Trophoblast cell (in vitro differentiated cells and primary cell): ENCODE results near the gene MACROD2.
A peak's percentile ranks its signal among the peaks of the same experiment; 100 is the strongest.

ENCODE experiments used
- DNase-seq, 2 donors: peaks; one replicate each; pipeline ENCODE4 v3.0.0-alpha.2; 2016
- H2AFZ ChIP-seq: 2 replicates; pipeline ENCODE4 v1.6.1; 2013; ENCODE audit warnings: low read length, moderate library complexity, mild to moderate bottlenecking; ENCODE audit not compliant: insufficient read depth, poor library complexity
- H2AK5ac ChIP-seq: 2 replicates; pipeline ENCODE4 v1.6.1; 2013; ENCODE audit warnings: mild to moderate bottlenecking, low read length
- H2BK120ac ChIP-seq: 2 replicates; pipeline ENCODE4 v1.6.1; 2013; ENCODE audit warnings: low read length, mild to moderate bottlenecking, moderate library complexity; ENCODE audit not compliant: insufficient read depth, poor library complexity
- H2BK12ac ChIP-seq: 2 replicates; pipeline ENCODE4 v1.6.1; 2013; ENCODE audit warnings: mild to moderate bottlenecking, low read length, moderate library complexity
- H2BK5ac ChIP-seq: 2 replicates; pipeline ENCODE4 v1.6.1; 2013; ENCODE audit warnings: low read length, low read depth, moderate library complexity, mild to moderate bottlenecking; ENCODE audit not compliant: poor library complexity
- H3K14ac ChIP-seq: 2 replicates; pipeline ENCODE4 v1.6.1; 2013; ENCODE audit warnings: mild to moderate bottlenecking, low read length
- H3K18ac ChIP-seq: 2 replicates; pipeline ENCODE4 v1.6.1; 2013; ENCODE audit warnings: mild to moderate bottlenecking, low read length
- H3K23ac ChIP-seq: 2 replicates; pipeline ENCODE4 v1.6.1; 2013; ENCODE audit warnings: low read length
- H3K27ac ChIP-seq: 2 replicates; pipeline ENCODE4 v1.5.1; 2013; ENCODE audit warnings: low read depth, mild to moderate bottlenecking, inconsistent platforms, low read length, moderate library complexity
- H3K27me3 ChIP-seq: 2 replicates; pipeline ENCODE4 v1.6.1; 2013; ENCODE audit warnings: inconsistent platforms, mild to moderate bottlenecking, low read length, moderate library complexity; ENCODE audit not compliant: insufficient read depth
- H3K36me3 ChIP-seq, 2 experiments: 1 replicate in 1 of 2; 2 replicates in 1 of 2; pipeline ENCODE4 v1.6.1; 2013; ENCODE audit warnings: low read length in 2 of 2, mild to moderate bottlenecking in 2 of 2, moderate library complexity in 1 of 2; ENCODE audit not compliant: insufficient read depth in 2 of 2, control insufficient read depth in 1 of 2
- H3K4ac ChIP-seq: 2 replicates; pipeline ENCODE4 v1.6.1; 2013; ENCODE audit warnings: low read depth, mild to moderate bottlenecking, low read length, moderate library complexity
- H3K4me1 ChIP-seq, 2 experiments: 1 replicate in 1 of 2; 2 replicates in 1 of 2; pipeline ENCODE4 v1.6.1; 2013; ENCODE audit warnings: low read length in 2 of 2, mild to moderate bottlenecking in 2 of 2, moderate library complexity in 1 of 2; ENCODE audit not compliant: insufficient read depth in 2 of 2, control insufficient read depth in 1 of 2
- H3K4me2 ChIP-seq: 2 replicates; pipeline ENCODE4 v1.6.1; 2013; ENCODE audit warnings: inconsistent platforms, mild to moderate bottlenecking, low read length, moderate library complexity
- H3K4me3 ChIP-seq: 2 replicates; pipeline ENCODE4 v1.5.1; 2013; ENCODE audit warnings: mild to moderate bottlenecking, low read depth, low read length, inconsistent platforms
- H3K79me1 ChIP-seq: one replicate; pipeline ENCODE4 v1.6.1; 2013; ENCODE audit warnings: low read length
- H3K79me2 ChIP-seq: 2 replicates; pipeline ENCODE4 v1.6.1; 2013; ENCODE audit warnings: low read length, mild to moderate bottlenecking; ENCODE audit not compliant: control insufficient read depth, insufficient read depth, poor library complexity
- H3K9ac ChIP-seq: 2 replicates; pipeline ENCODE4 v1.6.1; 2013; ENCODE audit warnings: mild to moderate bottlenecking, low read length
- H3K9me3 ChIP-seq: 2 replicates; pipeline ENCODE4 v1.6.1; 2013; ENCODE audit warnings: low read depth, mild to moderate bottlenecking, control low read depth, inconsistent platforms, low read length; ENCODE audit not compliant: insufficient read depth
- H4K12ac ChIP-seq: 2 replicates; pipeline ENCODE4 v1.6.1; 2013; ENCODE audit warnings: low read depth, mild to moderate bottlenecking, low read length, moderate library complexity
- H4K8ac ChIP-seq: 2 replicates; pipeline ENCODE4 v1.6.1; 2013; ENCODE audit warnings: low read depth, mild to moderate bottlenecking, low read length, moderate library complexity
- H4K91ac ChIP-seq: one replicate; pipeline ENCODE4 v1.6.1; 2013; ENCODE audit warnings: low read depth, mild to moderate bottlenecking, low read length, moderate library complexity
- WGBS: extraction: QIAGEN DNeasy Blood & Tissue Kit; methylation state at CpG from one replicate; pipeline ENCODE4 v1.1.7; 2013; ENCODE audit warnings: missing lambda C conversion rate; ENCODE audit not compliant: insufficient read length, insufficient coverage; ENCODE audit errors: extremely low coverage; 5-methylcytosine and 5-hydroxymethylcytosine counted together

MACROD2 gene

DNA sequence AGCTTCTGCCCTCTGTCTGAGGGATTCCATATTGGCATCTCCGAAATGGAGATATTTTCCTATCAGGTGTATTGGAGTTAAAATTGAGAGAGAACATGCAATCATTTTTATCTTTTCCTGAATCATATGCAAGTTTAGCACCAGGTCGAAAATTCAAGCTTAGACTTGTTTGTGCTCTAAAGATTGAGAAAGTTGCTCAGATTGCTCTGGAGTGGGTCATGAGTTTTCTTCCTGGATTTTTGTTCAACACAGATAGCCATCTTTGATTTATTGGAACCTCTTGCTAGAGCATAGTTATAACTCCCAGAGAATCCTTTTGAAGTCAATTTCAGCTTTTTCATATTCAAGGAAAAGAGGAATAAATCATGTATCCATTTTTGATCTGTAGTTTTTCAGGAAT is 715.6 kb downstream of the MACROD2 start:
- no CpG with 5 or more reads among the region's 2 CpGs for WGBS
- no peak overlapping the region for H4K91ac ChIP-seq
- no peak overlapping the region for H2BK12ac ChIP-seq
- DNase-seq, result peak in 1 of 2 donors; percentile 10
- H3K18ac ChIP-seq, result no peak overlapping the region
- no peaks in the 10 kb centered on the region for H3K36me3 ChIP-seq
- no peak overlapping the region for H3K4me2 ChIP-seq
- no peak overlapping the region for H2AK5ac ChIP-seq
- H3K9ac ChIP-seq, result no peak overlapping the region
- no peaks in the 10 kb centered on the region for H3K9me3 ChIP-seq
- H3K14ac ChIP-seq, result no peak overlapping the region
- H2BK5ac ChIP-seq, result no peak overlapping the region
- peaks cover 3% of the 10 kb centered on the region for H3K79me1 ChIP-seq
- no peak overlapping the region for H3K4ac ChIP-seq
- no peaks in the 10 kb centered on the region for H3K27me3 ChIP-seq
- H4K12ac ChIP-seq, result no peak overlapping the region
- no peak overlapping the region for H3K27ac ChIP-seq
- no peak overlapping the region for H4K8ac ChIP-seq
- H3K4me1 ChIP-seq, result no peaks in the 10 kb centered on the region
- no peaks in the 10 kb centered on the region for H3K79me2 ChIP-seq
- no peak overlapping the region for H3K23ac ChIP-seq
- H3K4me3 ChIP-seq, result no peak overlapping the region
- H2AFZ ChIP-seq, result no peak overlapping the region
- H2BK120ac ChIP-seq, result no peak overlapping the region

DNA sequence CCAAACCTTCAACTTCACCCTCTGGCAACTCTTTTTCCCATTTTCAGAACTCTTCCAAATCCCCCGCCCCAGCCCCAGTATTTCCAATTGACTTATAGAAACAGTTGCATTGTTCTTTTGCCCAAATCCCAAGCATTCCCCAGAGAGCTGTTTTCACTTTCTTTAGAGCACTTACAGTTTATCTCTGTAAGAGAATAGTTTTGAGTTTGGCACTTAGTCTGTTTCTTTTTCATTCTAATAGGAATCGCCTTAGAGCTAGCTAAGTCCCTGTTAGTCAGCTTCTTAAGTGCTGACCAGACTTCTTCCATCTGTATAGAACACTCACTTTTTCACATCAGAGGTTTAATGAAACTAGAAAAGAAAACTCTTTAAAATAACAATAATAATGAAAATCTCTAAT is 716.3 kb downstream of the MACROD2 start:
- H3K4me3 ChIP-seq, result no peak overlapping the region
- H3K18ac ChIP-seq, result no peak overlapping the region
- no peak overlapping the region for H2BK120ac ChIP-seq
- DNase-seq, result peak in 1 of 2 donors; percentile 5
- no peaks in the 10 kb centered on the region for H3K27me3 ChIP-seq
- no peak overlapping the region for H4K91ac ChIP-seq
- no peak overlapping the region for H4K12ac ChIP-seq
- no peak overlapping the region for H2BK12ac ChIP-seq
- H3K79me1 ChIP-seq, result peaks cover 3% of the 10 kb centered on the region
- no peak overlapping the region for H2AFZ ChIP-seq
- no peak overlapping the region for H2AK5ac ChIP-seq
- no peak overlapping the region for H3K4ac ChIP-seq
- no peak overlapping the region for H4K8ac ChIP-seq
- no peak overlapping the region for H3K23ac ChIP-seq
- H2BK5ac ChIP-seq, result no peak overlapping the region
- no peak overlapping the region for H3K4me2 ChIP-seq
- H3K14ac ChIP-seq, result no peak overlapping the region
- no peaks in the 10 kb centered on the region for H3K4me1 ChIP-seq
- no peaks in the 10 kb centered on the region for H3K79me2 ChIP-seq
- WGBS, result no CpG with 5 or more reads among the region's 2 CpGs
- no peaks in the 10 kb centered on the region for H3K9me3 ChIP-seq
- no peaks in the 10 kb centered on the region for H3K36me3 ChIP-seq
- H3K27ac ChIP-seq, result peak overlapping the region; percentile 43
- H3K9ac ChIP-seq, result no peak overlapping the region

DNA sequence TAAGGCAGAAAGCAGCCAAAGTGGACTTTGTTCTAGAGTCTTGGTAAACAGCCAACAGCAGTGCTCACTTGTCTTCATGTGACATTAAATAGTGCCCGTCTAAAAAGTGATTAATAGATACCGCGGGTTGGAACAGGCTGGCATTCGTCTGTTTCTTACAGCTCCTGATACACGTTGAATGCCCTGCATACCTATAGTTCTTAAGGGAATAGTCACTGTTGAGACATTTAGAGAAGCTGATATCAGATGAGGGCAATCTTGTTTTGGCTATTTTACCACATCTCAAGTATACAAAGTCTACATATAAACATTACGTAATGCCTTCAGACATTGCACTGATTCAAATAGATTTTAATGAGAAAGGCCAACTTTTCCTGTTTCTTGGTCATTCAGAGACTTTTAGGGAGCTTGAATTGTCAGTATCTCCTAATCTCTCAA is 717.0 kb downstream of the MACROD2 start:
- Histone ChIP-seq H3K79me1 (peaks cover 3% of the 10 kb centered on the region), H4K8ac (no peak overlapping the region), H2AFZ (no peak overlapping the region), H2BK5ac (no peak overlapping the region), H2AK5ac (no peak overlapping the region), H3K27me3 (no peaks in the 10 kb centered on the region), H4K12ac (no peak overlapping the region), H3K36me3 (no peaks in the 10 kb centered on the region), H2BK12ac (no peak overlapping the region), H3K9ac (no peak overlapping the region), H4K91ac (no peak overlapping the region), H3K79me2 (no peaks in the 10 kb centered on the region), H3K27ac (peak overlapping the region; percentile 9), H3K18ac (no peak overlapping the region), H3K4ac (no peak overlapping the region), H3K4me3 (no peak overlapping the region), H3K4me2 (no peak overlapping the region), H3K4me1 (no peaks in the 10 kb centered on the region), H3K9me3 (no peaks in the 10 kb centered on the region), H3K23ac (no peak overlapping the region), H3K14ac (no peak overlapping the region), H2BK120ac (no peak overlapping the region)
- peak; percentile 66 to 93 for DNase-seq
- no CpG with 5 or more reads among the region's 6 CpGs for WGBS

DNA sequence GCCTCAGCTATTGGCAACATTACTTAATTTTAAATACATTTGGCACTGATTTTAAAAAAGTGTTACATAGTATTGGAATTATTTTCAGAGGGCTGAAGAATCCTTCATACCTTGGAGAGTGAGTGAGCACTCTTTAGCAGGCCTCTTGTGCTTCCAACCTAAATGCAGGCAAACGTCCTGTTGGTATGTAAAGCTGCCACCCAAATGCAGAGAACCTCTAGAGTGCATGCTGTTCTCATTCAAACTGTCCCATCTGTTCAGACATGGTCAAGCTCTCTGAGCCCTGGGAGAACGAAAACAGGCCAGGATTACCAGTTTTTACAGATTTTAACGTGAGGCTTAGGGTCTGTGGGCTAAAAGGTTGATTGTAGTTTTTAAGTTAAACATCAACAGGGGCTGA is 720.1 kb downstream of the MACROD2 start:
- WGBS, result no CpG with 5 or more reads among the region's 3 CpGs
- H3K9me3 ChIP-seq, result no peaks in the 10 kb centered on the region
- H4K91ac ChIP-seq, result no peak overlapping the region
- no peak overlapping the region for H3K18ac ChIP-seq
- no peaks in the 10 kb centered on the region for H3K4me1 ChIP-seq
- H2AK5ac ChIP-seq, result no peak overlapping the region
- H3K14ac ChIP-seq, result no peak overlapping the region
- no peak overlapping the region for H2BK12ac ChIP-seq
- H3K9ac ChIP-seq, result no peak overlapping the region
- no peaks in the 10 kb centered on the region for H3K79me2 ChIP-seq
- DNase-seq, result no peak
- H4K12ac ChIP-seq, result no peak overlapping the region
- H3K27me3 ChIP-seq, result no peaks in the 10 kb centered on the region
- H4K8ac ChIP-seq, result no peak overlapping the region
- no peaks in the 10 kb centered on the region for H3K36me3 ChIP-seq
- H3K79me1 ChIP-seq, result peaks cover 3% of the 10 kb centered on the region
- no peak overlapping the region for H2BK5ac ChIP-seq
- H3K4me3 ChIP-seq, result no peak overlapping the region
- H3K27ac ChIP-seq, result no peak overlapping the region
- H2BK120ac ChIP-seq, result no peak overlapping the region
- H3K4ac ChIP-seq, result no peak overlapping the region
- H3K4me2 ChIP-seq, result no peak overlapping the region
- H3K23ac ChIP-seq, result no peak overlapping the region
- H2AFZ ChIP-seq, result no peak overlapping the region
